ENCODE measurements around the gene TGFB3.

DNA sequence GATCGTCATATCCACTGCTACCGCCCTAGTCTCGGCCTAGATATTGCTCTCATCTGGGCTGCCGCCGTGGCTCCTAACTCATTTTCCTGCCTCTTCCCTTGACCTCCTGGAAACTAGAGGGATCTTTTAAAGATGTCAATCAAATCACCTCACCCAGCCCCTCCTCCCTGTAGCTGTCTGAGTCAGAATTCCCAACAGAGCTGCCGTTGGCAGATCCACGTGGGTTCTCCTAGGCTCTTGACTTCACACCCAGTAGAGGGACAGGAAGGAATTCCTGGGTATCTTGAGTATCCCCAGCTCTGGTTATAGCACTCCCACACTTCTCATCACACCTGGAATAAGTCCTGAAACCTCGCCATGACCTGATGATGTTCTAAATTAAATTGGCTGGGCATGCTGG is 11.9 kb downstream of the TGFB3 start:
- TF ChIP-seq, protein P1, sequence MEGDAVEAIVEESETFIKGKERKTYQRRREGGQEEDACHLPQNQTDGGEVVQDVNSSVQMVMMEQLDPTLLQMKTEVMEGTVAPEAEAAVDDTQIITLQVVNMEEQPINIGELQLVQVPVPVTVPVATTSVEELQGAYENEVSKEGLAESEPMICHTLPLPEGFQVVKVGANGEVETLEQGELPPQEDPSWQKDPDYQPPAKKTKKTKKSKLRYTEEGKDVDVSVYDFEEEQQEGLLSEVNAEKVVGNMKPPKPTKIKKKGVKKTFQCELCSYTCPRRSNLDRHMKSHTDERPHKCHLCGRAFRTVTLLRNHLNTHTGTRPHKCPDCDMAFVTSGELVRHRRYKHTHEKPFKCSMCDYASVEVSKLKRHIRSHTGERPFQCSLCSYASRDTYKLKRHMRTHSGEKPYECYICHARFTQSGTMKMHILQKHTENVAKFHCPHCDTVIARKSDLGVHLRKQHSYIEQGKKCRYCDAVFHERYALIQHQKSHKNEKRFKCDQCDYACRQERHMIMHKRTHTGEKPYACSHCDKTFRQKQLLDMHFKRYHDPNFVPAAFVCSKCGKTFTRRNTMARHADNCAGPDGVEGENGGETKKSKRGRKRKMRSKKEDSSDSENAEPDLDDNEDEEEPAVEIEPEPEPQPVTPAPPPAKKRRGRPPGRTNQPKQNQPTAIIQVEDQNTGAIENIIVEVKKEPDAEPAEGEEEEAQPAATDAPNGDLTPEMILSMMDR (IDR thresholded peaks at IDR 0.05; ENCODE audit: low read depth, low read length, poor library complexity, severe bottlenecking) = no peak
- no peak for TF ChIP-seq EZH2phosphoT487 (IDR thresholded peaks at IDR 0.05; ENCODE audit: borderline replicate concordance, low read length)

Data from DOHH2 (cell line).